ENCODE results near the gene MT1X.

MT1X gene

DNA sequence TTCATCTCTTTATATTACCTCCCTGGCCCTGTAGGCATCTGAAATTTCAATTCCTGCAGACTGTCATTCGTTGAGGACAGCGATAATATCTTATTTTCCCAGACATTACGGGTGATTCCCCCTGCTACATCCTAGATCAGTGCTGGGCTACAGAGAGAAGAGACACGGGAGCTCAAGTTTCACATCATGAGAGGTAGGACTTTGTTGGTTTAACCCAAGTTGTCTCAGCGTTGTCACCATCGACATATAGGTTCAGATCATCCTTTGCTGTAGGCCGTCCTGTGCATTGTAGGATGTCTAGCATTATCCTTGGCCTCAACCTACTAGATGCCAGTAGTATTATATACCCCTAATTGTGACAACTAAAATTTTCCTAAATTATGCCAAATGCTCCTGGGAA is 19.3 kb downstream of the MT1X start:
- TF ChIP-seq, protein P1, sequence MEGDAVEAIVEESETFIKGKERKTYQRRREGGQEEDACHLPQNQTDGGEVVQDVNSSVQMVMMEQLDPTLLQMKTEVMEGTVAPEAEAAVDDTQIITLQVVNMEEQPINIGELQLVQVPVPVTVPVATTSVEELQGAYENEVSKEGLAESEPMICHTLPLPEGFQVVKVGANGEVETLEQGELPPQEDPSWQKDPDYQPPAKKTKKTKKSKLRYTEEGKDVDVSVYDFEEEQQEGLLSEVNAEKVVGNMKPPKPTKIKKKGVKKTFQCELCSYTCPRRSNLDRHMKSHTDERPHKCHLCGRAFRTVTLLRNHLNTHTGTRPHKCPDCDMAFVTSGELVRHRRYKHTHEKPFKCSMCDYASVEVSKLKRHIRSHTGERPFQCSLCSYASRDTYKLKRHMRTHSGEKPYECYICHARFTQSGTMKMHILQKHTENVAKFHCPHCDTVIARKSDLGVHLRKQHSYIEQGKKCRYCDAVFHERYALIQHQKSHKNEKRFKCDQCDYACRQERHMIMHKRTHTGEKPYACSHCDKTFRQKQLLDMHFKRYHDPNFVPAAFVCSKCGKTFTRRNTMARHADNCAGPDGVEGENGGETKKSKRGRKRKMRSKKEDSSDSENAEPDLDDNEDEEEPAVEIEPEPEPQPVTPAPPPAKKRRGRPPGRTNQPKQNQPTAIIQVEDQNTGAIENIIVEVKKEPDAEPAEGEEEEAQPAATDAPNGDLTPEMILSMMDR (IDR thresholded peaks at IDR 0.05; ENCODE audit: insufficient read depth, low read depth, low read length, missing control alignments): no peak
- no peak overlapping the region for H3K4me3 ChIP-seq (ENCODE audit: low read depth, low read length)
- DNase-seq (ENCODE audit: low read depth): no peak

DNA sequence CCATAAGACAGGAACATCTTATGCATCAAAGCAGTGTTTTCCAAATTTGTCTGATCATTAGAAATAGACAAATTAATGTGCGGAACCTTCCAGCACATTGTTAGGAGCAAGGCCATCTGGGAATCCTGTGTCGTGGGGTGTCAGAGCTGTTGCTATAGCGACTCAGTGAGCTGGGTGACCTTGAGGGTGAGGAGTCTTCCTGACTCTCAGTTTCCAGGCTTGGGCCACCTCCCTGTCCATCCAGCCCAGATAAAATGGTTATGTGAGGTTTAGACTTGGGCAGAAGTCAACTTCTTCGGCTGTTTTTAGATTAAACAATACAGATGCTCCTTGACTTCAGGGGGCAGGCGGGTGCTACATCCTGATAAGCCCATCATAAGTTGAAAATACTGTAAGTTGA is 20.6 kb downstream of the MT1X start:
- no peak overlapping the region for H3K4me3 ChIP-seq (ENCODE audit: low read depth, low read length)
- DNase-seq (ENCODE audit: low read depth): no peak
- TF ChIP-seq, protein P1 (IDR thresholded peaks at IDR 0.05; ENCODE audit: insufficient read depth, low read depth, low read length, missing control alignments): no peak

DNA sequence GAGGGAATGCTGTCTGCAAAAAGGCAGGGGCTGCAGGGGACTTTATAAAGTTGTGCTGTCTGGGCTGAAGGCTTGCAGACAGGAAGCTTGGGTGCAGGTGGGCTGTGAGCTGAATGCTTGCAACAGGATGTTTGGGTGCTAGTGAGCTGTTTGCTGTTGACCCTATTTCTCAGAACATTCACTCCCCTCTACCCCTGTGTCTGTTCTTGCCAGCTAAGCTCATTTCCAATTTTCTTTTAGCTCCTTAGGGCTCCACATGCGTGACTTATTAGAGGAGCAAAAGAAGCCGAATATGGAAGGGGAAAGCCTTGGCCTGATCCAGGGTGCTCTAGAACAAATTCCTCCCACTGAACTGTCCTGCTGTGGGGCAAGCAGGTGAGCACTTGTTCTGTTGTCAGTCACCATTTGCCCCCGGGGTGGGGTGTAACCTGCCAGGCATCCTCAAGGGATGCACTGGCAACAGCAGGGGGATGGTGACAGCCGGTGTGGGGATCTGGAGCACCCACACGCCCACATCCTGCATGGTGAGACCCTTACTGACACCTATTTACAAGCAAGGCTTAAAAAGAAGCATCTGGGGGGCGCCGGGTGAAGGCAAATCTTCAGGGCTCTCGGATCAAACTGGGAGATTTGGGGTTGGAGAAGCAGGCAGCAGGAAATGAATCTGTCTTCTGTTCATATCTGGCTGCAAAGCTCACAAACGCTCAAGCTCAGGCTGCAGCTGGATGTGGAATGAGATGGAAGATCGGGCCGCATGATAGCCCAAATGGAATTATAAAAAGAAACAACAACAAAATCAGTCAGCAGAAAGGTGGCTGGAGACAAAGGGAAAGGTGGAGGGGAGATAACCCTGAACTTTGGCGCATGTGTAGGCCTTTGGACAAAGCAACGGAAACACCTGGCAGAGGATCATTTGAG is 26.5 kb downstream of the MT1X start:
- H3K4me3 ChIP-seq (ENCODE audit: low read depth, low read length): no peak overlapping the region
- DNase-seq (ENCODE audit: low read depth): no peak

DNA sequence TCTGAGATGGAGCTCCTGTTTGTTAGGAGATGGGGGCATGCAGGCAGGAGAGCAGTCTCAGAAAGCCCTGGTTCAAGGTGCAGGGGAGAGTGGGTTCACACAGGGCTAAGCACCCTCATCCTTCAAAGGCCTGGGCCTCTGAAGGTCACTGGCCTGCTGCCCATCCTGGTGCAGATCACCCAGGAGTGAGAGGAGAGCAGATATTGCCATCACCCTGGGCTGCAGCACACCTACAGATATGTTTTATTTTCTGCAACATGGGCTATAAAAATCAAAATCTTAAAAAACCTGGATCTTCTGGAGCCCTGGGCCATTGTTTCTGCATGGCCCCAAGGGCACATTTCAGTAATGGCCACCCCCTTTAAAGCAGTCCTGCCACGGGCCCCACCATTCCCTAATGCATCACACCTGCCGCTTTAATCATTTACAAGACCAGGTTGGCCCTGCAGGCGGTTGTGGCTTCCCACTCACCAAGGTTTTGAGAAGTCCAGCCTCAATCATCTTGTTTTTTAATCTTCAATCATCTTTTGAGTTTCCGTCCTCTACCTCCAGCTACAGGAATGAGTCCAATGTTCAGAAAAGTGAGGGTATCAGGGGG is 27.3 kb downstream of the MT1X start:
- TF ChIP-seq, protein P1 (IDR thresholded peaks at IDR 0.05; ENCODE audit: insufficient read depth, low read depth, low read length, missing control alignments): no peak
- no peak overlapping the region for H3K4me3 ChIP-seq (ENCODE audit: low read depth, low read length)
- no peak for DNase-seq (ENCODE audit: low read depth)

More for the DNA sequence above, 26.5 kb downstream of the MT1X start:
- TF ChIP-seq, protein P1 (IDR thresholded peaks at IDR 0.05; ENCODE audit: insufficient read depth, low read depth, low read length, missing control alignments): no peak

DNA sequence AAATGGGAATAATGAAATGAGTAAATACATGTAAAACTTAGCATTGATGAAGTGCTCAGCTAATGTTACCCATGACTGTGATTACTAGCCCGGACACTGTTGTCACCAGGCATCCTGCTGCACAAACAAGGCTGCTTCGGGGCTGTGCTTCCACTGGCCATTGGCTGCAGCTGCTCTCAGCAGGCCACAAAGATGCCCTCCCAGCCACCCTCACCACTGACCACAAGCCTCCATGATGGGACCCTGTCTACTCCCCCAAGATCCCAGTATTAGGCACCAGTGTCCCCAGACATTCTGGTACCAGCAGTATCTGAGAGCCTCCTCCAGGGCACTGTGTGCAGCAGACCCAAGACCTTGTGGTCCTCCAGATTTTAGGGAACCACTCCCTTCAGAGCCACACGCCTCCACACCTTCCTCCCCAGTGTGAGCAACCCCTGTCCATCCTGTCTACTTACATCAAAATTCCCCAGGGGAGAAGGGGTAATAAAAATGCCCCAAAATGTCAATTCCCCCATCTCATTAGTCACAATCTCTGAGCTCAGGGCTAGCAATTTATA is 28.0 kb downstream of the MT1X start:
- no peak overlapping the region for H3K4me3 ChIP-seq (ENCODE audit: low read depth, low read length)

DNA sequence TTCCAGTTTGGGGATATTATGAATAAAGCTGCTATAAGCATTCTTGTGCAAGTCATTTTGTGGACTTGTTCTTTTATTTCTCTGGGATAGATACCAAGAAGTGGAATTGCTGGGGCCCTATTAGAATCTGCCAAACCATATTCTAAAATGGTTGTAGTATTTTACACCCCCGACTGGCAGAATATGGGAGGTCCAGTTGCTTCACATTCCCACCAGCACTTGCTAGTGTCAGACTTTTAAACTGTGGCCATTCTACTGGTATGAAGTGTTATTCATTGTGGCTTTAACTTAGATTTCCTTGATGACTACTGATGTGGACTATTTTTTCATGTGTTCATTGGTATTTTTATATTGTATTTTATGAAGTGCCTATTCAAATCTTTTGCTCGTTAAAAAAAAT is 29.6 kb downstream of the MT1X start:
- no peak for DNase-seq (ENCODE audit: low read depth)
- TF ChIP-seq, protein P1 (IDR thresholded peaks at IDR 0.05; ENCODE audit: insufficient read depth, low read depth, low read length, missing control alignments): no peak

More for the DNA sequence above, 28.0 kb downstream of the MT1X start:
- DNase-seq (ENCODE audit: low read depth): no peak
- TF ChIP-seq, protein P1 (IDR thresholded peaks at IDR 0.05; ENCODE audit: insufficient read depth, low read depth, low read length, missing control alignments): no peak

More for the DNA sequence above, 29.6 kb downstream of the MT1X start:
- H3K4me3 ChIP-seq (ENCODE audit: low read depth, low read length): no peak overlapping the region
